ENCODE results near the gene ABCA8. TPM values are rescaled to one million over a fixed set of nuclear protein-coding genes. Genes with fewer than 3 reads are reported as not detected.

Gene ABCA8
- total RNA-seq, 1 experiment from 2014 or later = 0.15 TPM

DNA sequence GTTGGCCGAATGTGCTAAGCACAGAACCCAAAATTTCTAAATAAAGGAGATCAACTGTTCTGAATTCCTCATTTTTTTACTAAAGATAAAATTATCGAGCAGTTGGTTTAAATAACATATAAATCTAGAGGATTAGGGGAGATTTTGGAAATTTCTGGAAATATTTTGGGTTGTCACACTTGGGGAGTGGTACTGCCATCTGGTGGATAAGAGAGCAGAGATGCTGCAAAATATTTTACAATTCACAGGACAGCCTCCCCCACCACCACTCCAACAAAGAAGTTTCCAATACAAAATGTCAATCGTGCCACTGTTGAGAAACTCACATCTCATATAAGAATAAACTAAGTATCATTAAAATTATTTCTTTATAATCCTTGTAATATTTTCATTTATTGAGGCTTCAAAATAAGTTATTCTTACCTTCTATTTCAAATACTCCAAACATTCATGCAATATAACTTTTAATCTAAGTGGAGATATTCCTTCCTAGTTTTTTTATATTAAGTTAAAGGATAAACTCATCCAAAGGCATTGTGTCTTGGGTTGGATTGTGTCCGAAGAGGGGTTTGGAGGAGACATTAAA lies 17.0 kb upstream of the ABCA8 start:
- TF ChIP-seq, protein P1, sequence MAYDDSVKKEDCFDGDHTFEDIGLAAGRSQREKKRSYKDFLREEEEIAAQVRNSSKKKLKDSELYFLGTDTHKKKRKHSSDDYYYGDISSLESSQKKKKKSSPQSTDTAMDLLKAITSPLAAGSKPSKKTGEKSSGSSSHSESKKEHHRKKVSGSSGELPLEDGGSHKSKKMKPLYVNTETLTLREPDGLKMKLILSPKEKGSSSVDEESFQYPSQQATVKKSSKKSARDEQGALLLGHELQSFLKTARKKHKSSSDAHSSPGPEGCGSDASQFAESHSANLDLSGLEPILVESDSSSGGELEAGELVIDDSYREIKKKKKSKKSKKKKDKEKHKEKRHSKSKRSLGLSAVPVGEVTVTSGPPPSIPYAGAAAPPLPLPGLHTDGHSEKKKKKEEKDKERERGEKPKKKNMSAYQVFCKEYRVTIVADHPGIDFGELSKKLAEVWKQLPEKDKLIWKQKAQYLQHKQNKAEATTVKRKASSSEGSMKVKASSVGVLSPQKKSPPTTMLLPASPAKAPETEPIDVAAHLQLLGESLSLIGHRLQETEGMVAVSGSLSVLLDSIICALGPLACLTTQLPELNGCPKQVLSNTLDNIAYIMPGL (CRISPR knock-in tag; IDR thresholded peaks at IDR 0.05) = no peak
- TF ChIP-seq OVOL2 (CRISPR knock-in tag; IDR thresholded peaks at IDR 0.05; ENCODE audit: borderline replicate concordance) (no peak), ETV6 (CRISPR knock-in tag; IDR thresholded peaks at IDR 0.05) (no peak), ELF4 (CRISPR knock-in tag; IDR thresholded peaks at IDR 0.05; ENCODE audit: low read depth) (no peak), NR1H2 (CRISPR knock-in tag; IDR thresholded peaks at IDR 0.05) (no peak), KAT7 (CRISPR knock-in tag; IDR thresholded peaks at IDR 0.05; ENCODE audit: borderline replicate concordance) (no peak)
- no peak overlapping the region for H3K27ac Mint-ChIP-seq
- CTCF ChIA-PET = interaction anchor here (1.9 kb wide), 1 partner anchor 200 kb away, joined by 6 read pairs; no protein-coding TSS in a partner anchor
- H3K27me3 Mint-ChIP-seq (ENCODE audit: low read depth) = peaks cover 4% of the 10 kb centered on the region; the same call in 1 of the 2 replicates
- POLR2A ChIA-PET = no interaction called here
- no peaks in the 10 kb centered on the region for H3K4me1 Mint-ChIP-seq
- DNase-seq (ENCODE audit: low spot score) (no peak), ATAC-seq (no peak)
- H3K9me3 Mint-ChIP-seq = peaks cover 4% of the 10 kb centered on the region
- no peaks in the 10 kb centered on the region for H3K36me3 Mint-ChIP-seq
- no peak overlapping the region for H3K4me3 Mint-ChIP-seq

DNA sequence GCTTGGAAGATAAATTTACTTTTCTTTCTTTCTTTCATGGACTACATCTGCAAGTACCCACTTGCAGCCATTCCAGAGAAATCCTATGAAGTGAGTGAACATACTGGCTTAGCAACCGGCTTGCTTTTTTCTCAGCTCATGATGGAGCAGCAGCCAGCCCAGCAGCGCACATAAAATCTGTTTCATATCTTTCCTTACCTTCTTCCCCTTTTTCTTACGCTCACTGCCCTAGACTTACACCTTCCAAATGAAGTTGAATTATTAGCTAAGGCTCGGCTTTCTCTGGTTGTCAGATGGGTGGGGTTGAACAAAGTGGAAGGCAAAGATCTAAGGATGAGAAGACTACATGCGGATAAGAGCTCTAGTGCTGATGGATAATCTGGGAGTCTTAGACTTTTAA lies 13.9 kb upstream of the ABCA8 start:
- Mint-ChIP-seq H3K9me3 (peaks cover 5% of the 10 kb centered on the region; the same call in 1 of the 2 replicates), H3K4me3 (no peak overlapping the region), H3K36me3 (no peaks in the 10 kb centered on the region), H3K27me3 (ENCODE audit: low read depth) (no peaks in the 10 kb centered on the region), H3K4me1 (no peaks in the 10 kb centered on the region), H3K27ac (no peak overlapping the region)
- DNase-seq (ENCODE audit: low spot score) (no peak), ATAC-seq (no peak)
- no peak for TF ChIP-seq ZNF219 (CRISPR knock-in tag; IDR thresholded peaks at IDR 0.05; ENCODE audit: borderline replicate concordance)
- TF ChIP-seq, protein P2, sequence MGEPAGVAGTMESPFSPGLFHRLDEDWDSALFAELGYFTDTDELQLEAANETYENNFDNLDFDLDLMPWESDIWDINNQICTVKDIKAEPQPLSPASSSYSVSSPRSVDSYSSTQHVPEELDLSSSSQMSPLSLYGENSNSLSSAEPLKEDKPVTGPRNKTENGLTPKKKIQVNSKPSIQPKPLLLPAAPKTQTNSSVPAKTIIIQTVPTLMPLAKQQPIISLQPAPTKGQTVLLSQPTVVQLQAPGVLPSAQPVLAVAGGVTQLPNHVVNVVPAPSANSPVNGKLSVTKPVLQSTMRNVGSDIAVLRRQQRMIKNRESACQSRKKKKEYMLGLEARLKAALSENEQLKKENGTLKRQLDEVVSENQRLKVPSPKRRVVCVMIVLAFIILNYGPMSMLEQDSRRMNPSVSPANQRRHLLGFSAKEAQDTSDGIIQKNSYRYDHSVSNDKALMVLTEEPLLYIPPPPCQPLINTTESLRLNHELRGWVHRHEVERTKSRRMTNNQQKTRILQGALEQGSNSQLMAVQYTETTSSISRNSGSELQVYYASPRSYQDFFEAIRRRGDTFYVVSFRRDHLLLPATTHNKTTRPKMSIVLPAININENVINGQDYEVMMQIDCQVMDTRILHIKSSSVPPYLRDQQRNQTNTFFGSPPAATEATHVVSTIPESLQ (CRISPR knock-in tag; IDR thresholded peaks at IDR 0.05) = no peak
- TF ChIP-seq ELF4 (CRISPR knock-in tag; IDR thresholded peaks at IDR 0.05; ENCODE audit: low read depth) = no peak
- TF ChIP-seq HMGA2 (CRISPR knock-in tag; IDR thresholded peaks at IDR 0.05) = no peak
- no peak for TF ChIP-seq ZNF396 (CRISPR knock-in tag; IDR thresholded peaks at IDR 0.05; ENCODE audit: borderline replicate concordance)
- TF ChIP-seq TP53 (CRISPR knock-in tag; IDR thresholded peaks at IDR 0.05) = no peak
- TF ChIP-seq, protein P3, sequence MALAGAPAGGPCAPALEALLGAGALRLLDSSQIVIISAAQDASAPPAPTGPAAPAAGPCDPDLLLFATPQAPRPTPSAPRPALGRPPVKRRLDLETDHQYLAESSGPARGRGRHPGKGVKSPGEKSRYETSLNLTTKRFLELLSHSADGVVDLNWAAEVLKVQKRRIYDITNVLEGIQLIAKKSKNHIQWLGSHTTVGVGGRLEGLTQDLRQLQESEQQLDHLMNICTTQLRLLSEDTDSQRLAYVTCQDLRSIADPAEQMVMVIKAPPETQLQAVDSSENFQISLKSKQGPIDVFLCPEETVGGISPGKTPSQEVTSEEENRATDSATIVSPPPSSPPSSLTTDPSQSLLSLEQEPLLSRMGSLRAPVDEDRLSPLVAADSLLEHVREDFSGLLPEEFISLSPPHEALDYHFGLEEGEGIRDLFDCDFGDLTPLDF (CRISPR knock-in tag; IDR thresholded peaks at IDR 0.05) = no peak
- TF ChIP-seq, protein P4, sequence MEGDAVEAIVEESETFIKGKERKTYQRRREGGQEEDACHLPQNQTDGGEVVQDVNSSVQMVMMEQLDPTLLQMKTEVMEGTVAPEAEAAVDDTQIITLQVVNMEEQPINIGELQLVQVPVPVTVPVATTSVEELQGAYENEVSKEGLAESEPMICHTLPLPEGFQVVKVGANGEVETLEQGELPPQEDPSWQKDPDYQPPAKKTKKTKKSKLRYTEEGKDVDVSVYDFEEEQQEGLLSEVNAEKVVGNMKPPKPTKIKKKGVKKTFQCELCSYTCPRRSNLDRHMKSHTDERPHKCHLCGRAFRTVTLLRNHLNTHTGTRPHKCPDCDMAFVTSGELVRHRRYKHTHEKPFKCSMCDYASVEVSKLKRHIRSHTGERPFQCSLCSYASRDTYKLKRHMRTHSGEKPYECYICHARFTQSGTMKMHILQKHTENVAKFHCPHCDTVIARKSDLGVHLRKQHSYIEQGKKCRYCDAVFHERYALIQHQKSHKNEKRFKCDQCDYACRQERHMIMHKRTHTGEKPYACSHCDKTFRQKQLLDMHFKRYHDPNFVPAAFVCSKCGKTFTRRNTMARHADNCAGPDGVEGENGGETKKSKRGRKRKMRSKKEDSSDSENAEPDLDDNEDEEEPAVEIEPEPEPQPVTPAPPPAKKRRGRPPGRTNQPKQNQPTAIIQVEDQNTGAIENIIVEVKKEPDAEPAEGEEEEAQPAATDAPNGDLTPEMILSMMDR (IDR thresholded peaks at IDR 0.05) = no peak
- TF ChIP-seq, protein P5, sequence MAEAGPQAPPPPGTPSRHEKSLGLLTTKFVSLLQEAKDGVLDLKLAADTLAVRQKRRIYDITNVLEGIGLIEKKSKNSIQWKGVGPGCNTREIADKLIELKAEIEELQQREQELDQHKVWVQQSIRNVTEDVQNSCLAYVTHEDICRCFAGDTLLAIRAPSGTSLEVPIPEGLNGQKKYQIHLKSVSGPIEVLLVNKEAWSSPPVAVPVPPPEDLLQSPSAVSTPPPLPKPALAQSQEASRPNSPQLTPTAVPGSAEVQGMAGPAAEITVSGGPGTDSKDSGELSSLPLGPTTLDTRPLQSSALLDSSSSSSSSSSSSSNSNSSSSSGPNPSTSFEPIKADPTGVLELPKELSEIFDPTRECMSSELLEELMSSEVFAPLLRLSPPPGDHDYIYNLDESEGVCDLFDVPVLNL (CRISPR knock-in tag; IDR thresholded peaks at IDR 0.05; ENCODE audit: borderline replicate concordance, low read depth) = no peak
- no peak for TF ChIP-seq SMAD3 (CRISPR knock-in tag; IDR thresholded peaks at IDR 0.05; ENCODE audit: borderline replicate concordance)
- no peak for TF ChIP-seq FOXJ3 (CRISPR knock-in tag; IDR thresholded peaks at IDR 0.05; ENCODE audit: borderline replicate concordance)
- TF ChIP-seq FOXK1 (CRISPR knock-in tag; IDR thresholded peaks at IDR 0.05) = no peak
- TF ChIP-seq CBFB (CRISPR knock-in tag; IDR thresholded peaks at IDR 0.05; ENCODE audit: low read depth) = no peak
- TF ChIP-seq ZNF671 (CRISPR knock-in tag; IDR thresholded peaks at IDR 0.05) = no peak
- TF ChIP-seq, protein P6, sequence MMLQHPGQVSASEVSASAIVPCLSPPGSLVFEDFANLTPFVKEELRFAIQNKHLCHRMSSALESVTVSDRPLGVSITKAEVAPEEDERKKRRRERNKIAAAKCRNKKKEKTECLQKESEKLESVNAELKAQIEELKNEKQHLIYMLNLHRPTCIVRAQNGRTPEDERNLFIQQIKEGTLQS (CRISPR knock-in tag; conservative IDR thresholded peaks at IDR 0.05) = no peak
- TF ChIP-seq NR1H2 (CRISPR knock-in tag; IDR thresholded peaks at IDR 0.05) = no peak
- no peak for TF ChIP-seq IRF2 (CRISPR knock-in tag; IDR thresholded peaks at IDR 0.05; ENCODE audit: borderline replicate concordance, low read depth)
- TF ChIP-seq ATF1 (CRISPR knock-in tag; IDR thresholded peaks at IDR 0.05) = no peak
- no peak for TF ChIP-seq NR3C1 (CRISPR knock-in tag; conservative IDR thresholded peaks at IDR 0.05; ENCODE audit: low read depth)
- TF ChIP-seq, protein P7, sequence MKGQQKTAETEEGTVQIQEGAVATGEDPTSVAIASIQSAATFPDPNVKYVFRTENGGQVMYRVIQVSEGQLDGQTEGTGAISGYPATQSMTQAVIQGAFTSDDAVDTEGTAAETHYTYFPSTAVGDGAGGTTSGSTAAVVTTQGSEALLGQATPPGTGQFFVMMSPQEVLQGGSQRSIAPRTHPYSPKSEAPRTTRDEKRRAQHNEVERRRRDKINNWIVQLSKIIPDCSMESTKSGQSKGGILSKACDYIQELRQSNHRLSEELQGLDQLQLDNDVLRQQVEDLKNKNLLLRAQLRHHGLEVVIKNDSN (CRISPR knock-in tag; IDR thresholded peaks at IDR 0.05) = no peak
- POLR2A ChIA-PET = no interaction called here
- CTCF ChIA-PET = interaction anchor here (1.7 kb wide), 1 partner anchor 244 kb away, joined by 4 read pairs; no protein-coding TSS in a partner anchor
